NCI-H2227 treated with DMSO at 0.1 percent for 48 hours (cell line): ENCODE data around the gene EMX1.

ENCODE experiments used
- DNase-seq: peaks from one replicate; lab custom pipeline; 2025; lab: John Stamatoyannopoulos, UW

The EMX1 gene

DNA sequence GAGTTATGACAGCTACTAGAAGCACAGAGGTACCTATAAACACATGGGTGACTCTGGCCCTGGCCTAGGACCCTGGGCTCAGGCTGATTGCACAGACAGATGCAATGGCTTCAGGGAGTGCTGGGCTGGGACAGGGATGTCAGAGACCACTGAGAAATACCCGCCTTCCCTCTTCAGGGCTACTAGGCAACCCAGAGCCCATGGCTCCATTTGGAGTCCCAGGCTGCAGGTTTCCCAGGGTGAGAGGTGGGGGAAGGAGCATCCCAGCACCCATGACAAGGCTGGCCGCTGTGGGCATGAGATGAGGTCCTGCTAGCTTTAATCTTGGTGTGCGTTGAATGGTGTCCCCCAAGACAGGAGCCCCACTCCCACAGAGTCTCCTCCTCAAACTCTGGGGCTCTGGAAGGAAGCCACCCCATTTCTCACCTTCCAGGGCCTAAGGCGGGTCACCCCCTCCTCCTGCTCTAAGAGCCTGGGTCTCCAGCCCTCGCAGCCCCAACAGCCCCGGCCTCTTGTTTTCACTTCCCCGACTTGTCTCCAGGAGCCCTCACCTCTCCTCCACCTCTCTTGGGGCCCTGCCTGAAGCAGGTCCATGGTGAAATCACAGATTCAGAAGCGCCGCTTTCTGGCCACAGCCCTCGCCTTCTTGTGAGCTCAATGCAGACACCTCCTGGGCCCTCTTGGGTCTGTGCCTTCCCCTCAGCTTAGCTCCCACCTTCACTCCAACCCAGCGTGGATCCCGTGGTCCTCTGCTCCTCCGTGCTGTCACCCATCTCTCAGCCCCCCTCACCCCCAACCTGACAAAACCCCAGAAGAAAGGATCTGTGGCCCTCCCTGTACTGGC lies 41.4 kb downstream of the EMX1 start:
- DNase-seq: no peak

DNA sequence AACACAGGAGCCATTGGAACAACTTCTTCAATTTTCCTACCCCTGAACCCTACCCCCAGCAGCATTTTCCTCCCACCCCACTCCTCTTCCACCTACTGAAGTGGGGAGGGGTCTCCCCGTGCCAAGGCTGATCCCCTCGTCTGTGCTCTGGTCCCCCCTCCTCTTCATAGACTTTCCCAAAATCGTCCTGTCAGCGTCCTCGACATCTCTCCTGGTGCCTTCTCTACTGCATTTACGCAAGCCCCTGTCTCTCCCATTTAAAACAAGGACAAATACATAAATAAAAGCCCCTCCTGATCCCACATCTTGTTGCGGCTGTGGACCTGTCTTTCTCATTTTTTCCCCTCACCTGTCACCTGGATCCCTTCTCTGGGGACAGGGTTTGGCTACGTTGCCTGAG lies 42.2 kb downstream of the EMX1 start:
- DNase-seq: no peak

DNA sequence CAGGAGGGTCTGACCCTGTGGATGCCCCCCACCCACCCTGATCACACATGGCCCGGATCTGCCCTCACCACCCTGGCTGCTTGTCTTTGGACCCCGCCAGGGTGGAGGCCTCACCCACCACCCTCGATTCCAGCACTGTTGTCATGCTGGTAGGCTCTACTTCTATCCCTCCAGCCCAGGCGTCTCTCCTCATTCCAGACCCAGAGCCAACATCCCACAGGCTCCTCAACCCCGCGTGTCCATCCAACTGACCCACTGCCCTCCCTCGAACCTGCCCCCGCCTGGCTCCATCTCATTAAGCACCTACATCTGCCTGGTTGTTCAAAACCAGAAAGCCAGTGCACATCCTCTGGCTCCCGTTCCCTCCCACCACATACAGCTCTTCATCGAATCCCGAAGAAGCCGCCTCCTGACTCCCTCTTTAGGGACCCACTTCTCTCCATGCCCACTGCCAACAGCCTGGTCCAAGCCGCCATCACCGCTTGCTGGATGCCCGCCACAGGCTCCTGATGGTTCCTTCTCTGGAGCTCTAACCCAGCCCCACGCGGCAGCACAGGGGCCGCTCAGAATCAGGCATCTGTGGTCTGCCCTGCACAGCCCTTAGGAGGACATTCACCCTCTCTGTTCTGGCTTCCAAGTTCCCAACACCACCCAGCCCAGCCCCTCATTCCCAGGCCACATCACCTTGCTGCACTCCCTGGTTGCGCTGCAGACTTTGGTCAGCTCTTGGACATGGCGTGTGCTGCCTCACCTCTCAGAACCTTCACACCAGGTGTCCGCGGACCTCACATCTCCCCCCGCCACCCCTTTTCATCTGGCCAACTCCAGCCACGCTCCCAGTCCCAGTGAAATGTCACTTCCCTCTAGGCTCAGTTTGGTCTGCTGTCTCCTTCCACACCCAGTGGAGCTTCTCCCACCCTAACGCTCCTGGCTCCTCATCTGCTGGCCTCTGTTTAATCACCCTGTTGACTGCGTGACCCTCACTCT lies 43.0 kb downstream of the EMX1 start:
- DNase-seq: no peak

DNA sequence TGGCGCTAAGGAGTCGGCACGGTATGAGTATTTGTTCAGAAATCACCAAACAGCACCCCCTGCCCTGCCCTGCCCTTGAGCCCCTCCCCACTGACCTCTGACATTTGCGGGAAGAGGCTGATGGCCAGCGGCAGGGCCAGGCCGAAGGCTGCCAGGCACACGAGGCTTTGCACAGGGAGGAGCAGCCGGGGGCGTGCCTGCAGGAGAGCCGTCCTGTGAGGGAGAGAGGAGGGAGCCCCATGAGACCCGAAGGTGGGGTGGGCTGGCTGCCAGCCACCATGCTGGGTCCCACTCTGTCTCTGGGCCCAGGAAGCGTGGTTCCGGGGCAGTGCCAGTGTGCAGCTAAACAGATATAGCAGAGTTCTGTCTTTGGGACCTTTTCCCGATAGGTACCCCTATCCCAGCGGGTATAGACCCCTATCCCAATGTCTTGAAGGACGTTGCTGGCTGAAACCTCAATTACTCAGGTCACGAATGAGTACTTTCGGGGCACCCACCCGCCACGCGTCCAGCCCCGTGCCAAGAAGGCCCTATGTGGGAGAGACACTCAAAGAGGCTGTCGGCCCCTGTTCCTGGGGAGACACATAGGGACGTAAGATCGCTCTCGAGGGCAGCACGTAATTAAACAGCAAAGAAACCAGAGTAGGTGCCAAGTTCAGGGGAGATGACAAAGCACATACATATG lies 43.9 kb downstream of the EMX1 start:
- no peak for DNase-seq

DNA sequence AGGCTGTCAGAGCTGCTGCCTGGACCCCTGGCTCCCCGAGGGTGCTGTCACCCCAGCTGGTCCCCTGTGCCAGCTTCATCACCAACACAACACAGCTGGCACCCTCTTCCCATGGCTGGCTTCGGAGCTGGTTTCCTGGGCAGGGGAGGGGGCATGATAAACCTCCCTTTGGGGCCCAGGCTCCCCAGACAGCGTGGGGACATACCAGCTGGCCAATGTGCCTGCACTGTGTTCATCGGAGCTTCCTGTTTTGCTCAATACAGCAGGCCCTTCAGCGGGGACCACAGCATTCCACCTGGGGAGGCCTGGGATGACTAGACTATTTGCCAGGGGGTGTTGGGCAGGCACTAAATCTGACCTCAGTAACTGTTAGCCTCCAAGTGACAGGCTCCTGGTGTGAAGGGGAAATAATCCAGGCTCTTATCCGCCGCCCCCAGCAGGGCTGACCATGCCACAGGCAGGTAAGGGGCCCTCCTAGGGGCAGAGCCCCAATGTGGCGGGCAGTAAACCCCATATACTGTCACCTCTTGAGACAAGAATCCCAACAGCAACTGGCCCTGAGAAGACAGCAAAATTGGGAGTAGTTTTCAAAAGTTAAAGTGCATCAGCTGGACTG lies 44.6 kb downstream of the EMX1 start:
- DNase-seq: no peak

DNA sequence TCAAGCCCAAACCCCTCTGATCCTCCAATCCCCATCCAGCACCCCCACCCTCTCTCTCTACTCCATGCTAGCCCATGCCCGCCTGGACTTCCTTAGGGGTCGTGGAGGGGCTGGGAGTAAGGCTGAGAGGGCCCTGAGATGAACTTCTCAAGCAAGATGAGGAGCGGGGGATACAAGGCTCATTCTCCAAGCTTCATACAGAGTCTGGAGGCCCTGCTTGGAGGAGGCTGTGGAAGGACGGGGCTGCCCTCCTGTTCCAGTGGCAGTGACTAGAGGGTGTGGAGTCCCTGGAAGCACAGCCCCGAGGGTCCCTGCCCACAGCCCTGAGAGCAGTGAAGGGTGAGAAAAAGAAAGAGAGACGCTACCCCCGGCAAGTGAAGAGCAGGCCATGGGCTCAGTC lies 45.6 kb downstream of the EMX1 start:
- DNase-seq: no peak

DNA sequence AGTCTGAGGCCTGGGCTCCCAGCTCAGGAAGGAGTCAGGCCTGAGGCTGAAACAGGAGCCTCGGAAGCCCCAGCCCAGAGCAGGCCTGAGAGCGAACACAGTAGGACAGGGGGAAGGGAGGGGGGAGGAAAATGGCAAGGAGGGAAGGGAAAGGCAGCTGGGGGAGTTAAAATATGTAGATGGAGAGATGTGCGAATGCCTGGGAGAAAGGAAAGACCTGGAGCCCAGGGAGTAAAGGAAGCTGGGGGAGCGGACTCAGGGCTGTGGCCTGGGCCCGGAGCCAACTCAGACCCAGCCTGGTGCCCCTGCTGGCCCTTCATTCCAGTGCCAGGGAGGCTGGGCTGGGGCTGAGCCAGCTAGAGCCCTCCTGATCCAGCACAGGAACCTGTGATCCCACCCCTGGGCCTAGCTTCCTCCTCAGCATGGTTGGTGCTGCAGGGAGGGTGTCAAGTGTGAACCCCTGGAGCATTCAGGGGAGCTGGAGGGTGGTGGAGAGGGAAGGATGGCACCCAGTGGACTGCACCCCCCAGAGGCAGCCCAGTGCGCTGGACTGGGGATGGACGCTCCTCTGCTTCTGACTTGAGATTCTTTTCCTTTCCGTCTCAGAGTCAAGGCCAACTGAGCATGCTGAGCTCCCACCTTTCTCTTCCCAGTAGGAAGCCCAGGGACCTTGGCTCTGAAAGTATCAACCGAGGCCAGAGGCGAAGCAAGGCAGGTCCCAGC lies 46.3 kb downstream of the EMX1 start:
- DNase-seq: no peak

DNA sequence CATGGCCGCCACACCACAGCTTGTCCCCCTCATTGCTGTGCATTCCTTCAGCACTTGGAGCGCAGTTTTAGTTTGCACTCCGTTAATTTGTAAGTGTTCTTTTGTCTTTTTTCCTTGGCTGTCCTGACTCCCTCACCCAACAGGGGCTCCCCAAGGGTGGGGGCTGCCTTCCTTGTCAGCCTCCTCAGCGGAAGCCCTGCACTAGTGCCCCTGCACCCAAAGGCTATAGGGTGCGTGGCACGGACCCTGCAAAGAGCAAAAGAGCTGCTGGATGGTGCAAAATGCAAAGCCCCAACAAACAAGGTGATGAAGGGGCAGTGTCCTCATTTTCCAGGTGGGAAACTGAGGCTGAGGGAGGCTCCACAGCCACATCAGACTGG lies 46.8 kb downstream of the EMX1 start:
- DNase-seq: no peak

DNA sequence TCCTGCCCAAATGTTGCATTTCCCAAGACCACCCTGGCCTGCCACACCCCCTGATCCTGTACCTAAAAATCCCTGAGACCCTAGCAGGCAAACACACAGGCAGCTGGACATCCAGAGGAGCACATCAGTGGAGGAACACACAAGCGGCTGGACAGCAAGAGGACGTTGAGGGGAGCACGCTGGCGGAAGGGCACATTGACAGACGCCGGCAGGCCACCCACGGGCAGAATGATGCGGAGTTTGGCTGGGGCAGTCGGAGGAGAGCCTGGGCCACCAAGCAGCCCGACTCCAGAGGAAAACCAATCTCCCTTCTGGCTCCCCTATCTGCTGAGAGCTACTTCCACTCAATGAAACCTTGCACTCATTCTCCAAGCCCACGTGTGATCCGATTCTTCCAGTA lies 47.7 kb downstream of the EMX1 start:
- no peak for DNase-seq

DNA sequence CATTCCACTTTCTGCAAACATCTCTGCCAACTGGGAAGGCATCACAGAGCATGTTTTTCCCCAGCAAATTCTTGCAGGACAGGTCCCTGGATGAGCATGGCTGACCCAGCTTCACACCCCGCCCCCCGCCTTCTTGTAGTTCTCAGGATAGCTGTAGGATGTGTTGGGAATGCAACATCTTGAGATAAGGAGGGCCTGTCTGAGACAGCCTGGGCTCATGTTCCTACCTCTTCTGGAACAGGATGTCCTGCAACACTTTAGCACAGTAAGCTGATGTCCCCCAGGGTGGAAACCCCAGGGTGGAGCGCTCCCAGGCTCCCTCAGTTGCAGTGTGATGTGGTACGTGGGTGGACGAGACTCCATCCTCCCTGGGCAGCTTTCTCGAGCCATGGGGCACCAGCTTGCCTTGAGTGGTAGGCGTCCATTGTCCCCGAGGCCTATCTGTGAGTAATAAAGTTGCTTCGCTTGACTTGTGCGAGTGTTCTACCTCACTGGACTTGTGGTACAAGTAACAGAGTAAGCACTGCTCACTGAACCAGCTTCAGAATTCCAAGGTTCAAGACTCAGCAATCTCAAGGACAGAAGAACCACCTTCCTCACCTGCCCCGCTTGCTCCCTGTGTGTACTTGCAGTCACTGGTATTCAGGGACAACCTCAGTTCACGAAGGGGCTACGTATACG lies 48.6 kb downstream of the EMX1 start:
- DNase-seq: no peak

DNA sequence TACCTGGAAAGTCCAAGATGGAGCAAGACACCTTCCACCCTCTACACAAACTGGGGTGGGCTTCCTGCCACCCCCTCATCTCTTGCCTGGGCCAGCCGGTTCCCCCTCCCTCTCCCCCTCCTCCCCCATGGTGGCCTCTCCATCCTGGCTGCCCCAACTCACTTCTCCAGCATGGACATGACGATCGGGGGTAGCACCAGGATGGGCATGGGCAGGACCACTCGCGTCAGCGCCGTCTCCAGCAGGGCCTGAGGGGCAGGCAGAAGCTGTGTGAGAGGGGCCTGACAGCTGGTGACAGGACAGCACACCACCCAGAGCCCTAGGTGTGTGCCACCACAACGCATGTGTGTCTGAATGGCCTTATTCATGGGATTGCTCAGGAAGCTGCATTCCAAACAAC lies 51.0 kb downstream of the EMX1 start:
- DNase-seq: no peak

DNA sequence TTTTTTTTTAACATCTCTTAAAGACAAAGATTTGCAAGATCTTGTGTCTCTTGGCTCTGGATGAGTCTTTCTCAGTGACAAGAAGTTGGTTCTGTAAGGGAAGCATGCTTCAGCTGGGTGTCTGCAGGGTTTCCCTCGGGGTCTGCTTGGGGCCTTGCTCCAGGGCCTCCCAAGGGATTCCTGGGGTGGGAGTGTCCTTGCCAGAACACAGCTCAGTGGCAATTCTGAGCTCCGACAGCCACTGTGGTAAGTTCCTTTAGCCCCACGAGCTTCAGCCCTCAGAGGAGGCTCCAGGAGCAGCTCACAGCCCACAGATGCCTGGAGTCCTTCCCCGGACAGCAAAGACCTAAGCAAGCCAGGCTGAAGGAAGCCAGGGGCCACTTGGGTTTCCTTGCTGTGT lies 52.4 kb downstream of the EMX1 start:
- no peak for DNase-seq

DNA sequence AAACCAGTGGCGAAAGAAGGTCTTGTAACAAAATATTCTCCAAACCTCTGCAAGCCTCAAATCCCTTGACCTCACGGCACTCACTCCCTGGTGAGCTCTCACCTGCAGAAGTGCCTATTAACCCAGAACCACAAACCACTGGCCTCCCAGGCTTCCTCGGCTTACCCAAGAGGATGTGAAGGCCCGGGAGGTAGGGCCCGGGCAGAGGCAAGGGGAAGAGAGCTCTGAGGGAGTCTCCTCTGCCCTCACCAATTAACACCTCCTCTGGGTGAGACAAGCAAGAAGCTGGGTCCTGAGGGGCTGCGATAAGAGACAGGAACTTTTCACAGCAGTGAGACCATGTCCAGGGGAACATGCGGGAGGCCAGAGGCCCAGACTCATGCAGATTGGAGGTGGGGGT lies 53.7 kb downstream of the EMX1 start:
- DNase-seq: no peak

DNA sequence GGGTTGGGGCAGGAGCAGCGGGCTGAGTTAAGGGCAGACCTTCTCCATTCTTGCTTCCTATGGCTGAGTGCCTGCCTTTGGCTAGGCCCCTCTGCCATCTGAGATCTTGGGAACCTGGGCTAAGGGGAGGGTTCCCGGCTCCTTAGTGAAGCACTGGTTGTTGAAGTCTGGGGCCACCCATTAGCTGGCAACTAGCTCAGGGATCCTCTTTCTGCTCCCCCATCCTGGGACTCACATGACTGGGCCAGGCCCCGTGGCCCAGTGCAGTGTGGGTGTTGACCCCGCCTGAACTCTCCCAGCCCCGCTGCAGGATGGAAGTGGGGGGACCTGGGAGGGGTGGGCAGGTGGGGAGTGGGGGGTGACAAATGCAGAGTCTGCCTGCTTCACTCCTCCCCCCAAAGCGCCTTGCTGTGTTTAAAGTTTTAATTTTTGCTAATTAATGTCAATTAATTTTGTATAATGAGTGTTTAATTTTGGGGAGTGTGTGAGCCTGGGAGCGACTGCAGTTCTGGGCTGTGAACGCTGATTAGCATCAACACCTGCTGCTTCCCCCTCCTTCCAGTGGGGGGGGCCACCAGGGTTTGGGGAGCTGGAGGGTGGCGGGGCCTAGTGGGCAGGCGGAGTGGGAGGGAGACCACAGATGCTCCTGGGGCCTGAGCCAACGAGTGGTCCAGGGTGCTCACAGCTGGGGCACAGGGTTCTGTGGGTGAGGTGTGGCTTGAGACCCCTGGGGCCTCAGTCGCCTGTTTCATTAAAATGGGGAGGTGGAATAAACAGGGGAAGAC lies 55.2 kb downstream of the EMX1 start:
- DNase-seq: no peak

DNA sequence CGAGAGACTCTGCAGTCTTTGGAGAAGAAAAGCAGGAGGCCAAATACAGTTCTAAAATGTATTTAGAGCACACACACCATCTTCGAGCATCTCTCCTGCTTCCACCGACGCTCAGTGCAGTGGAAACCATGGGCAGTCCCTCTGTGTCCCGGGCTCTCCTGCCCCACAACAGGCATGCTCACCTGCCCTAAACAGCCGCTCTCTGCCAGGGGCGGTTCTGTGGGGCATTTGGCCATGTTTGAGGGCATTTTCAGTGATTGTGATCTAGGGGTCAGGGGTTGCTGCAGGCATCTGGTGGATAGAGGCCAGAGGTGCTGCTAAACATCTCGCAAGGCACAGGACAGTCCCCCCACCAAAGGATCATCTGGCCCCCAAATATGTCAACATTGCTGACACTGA lies 55.8 kb downstream of the EMX1 start:
- DNase-seq: no peak

DNA sequence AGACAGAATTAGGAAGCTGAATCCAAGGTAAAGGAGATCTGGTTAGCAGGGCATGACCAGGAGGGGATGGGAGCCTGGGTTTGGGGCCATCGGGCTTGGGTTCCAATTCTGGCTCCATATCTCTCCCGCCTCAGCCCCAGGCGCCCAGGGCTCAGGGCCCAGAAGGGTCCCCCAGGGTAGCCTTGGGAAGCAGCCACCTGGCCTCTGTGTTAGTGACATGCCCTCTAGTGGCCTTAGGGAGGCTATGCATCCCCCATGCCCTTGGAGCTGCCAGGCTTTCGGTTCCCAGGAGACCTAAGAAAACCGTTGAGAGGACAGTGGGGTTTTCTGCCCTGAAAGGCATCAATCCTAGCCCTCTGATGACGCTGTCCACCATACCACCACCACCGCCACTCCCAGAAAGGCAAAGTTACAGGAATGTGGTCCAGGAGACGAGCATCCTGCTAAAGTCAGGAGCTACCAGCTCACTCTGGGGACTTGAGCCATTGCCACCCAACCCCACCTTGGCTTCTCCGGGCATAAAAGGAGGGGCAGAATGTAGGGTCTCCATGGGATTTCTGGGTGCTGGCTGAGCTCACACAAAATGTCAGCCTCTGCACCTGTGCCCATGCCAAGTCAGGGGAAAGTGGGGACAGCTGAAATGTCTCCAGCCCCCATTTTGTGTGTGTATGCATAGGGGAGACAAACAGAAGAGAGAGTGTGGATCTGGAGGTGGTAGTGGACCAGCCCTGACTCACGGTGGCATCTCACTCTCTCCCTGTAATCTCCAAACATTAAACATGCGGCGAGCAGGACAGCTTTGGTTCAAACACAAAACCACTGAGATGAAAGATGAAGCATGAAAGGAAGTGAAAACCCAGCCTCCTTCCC lies 56.5 kb downstream of the EMX1 start:
- peak; percentile 7 for DNase-seq

DNA sequence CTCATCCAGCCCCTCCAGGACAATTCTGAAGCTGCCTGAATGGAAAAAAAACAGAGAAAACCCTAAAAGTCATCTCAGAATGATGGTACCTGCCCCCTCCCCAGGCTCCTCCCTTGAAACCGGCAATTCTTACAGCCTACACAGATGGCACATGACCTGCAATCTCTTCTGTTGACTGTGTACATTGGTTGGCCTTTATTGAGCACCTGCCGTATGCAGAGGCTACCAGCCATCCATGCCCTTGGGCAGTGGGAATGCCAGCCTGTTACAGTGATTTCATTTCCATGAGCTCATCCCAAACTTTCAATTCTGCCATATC lies 57.1 kb downstream of the EMX1 start:
- DNase-seq: no peak

DNA sequence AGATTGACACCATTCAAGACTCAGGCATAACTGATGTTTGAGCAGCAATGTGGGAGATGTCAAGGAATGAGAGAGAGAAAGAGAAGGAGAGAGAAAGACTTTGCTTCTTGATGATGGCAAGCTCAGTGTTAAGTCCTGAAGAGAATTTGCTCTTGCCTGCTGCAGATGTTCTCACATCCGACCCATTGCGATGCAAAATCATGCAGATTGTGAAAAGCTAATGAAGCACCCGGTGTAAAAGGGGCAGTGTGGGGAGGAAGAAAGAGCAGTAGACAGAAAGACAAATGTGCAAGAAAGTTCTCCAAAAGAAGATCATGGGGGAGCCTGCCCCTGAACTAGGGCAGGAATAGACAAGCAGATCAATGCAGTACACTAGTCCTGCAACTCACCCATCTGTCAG lies 57.7 kb downstream of the EMX1 start:
- DNase-seq: no peak

DNA sequence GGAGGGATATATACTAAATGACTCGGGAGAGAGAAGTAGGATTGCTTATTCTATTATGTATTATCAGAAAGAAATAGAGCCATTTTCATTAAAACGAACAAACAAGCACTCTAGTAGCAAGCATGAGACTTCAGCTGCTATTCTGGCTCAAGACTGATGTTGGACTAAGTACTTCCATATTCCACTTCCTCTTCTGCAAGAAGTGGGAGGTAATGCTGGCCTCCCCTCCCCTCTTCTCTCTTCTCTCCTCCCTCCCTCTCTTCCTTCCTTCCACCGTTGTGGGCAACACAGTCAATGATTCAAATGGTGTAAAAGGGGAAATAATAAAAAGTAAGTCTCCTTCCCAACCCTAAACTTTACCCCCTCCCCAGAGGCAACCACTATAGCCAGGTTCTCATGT lies 62.6 kb downstream of the EMX1 start:
- DNase-seq: no peak
